ENCODE results near the gene ACER2.
"Not testable (repeated sequence)": the region's sequence is repeated elsewhere in the genome, so short reads cannot be mapped to it uniquely, and the experiment has no call there.

- TF ChIP-seq CTCF, POLR2A (IDR thresholded peaks at IDR 0.05): not testable (repeated sequence)
Measured at GRCh38 chr9:19413456-19413855, 4.6 kb downstream of the ACER2 start.
